Endothelial cell of umbilical vein (primary cell): Measurements from ENCODE around the gene UCP3. TPM values are rescaled to one million over a fixed set of nuclear protein-coding genes. Genes with fewer than 3 reads are reported as not detected.

ENCODE experiments used
- BruUV-seq: library from RNA; stranded (reverse); fragments of 400-500 nt; replicated peaks from 2 replicates; lab custom pipeline; 2021; lab: Mats Ljungman, UMichigan
- CTCF ChIA-PET: fragments of 300-600, 350-600 bp; sonication (Branson Sonifier 250); formaldehyde crosslinking; loops from one replicate; lab custom pipeline; 2021; ENCODE audit warnings: antibody characterized with exemption, inconsistent platforms; lab: Charles Lee
- POLR2A ChIA-PET: fragments of 300-600, 350-600 bp; sonication (Branson Sonifier 250); formaldehyde crosslinking; loops from one replicate; lab custom pipeline; 2021; ENCODE audit warnings: antibody characterized with exemption, inconsistent platforms; lab: Charles Lee
- DNase-seq: peaks from one replicate; pipeline ENCODE4 v3.0.0-alpha.2; 2011; ENCODE audit warnings: low read depth, low spot score
- FAIRE-seq: peaks from 2 replicates; lab custom pipeline; 2011; peaks lifted over from hg19 to GRCh38; lab: Jason Lieb, UNC
- H2AFZ ChIP-seq: 2 replicates; pipeline ENCODE4 v1.6.0; 2012; ENCODE audit warnings: low read depth, low read length, control low read depth, inconsistent platforms
- H3K27ac ChIP-seq: 2 replicates; pipeline ENCODE4 v1.5.1; 2011; ENCODE audit warnings: low read depth, mild to moderate bottlenecking, control low read depth, low read length, moderate library complexity; ENCODE audit not compliant: insufficient read depth
- H3K27me3 ChIP-seq, 2 experiments: 2 replicates each; pipeline versions ENCODE4 v1.6.0 to v1.6.1; 2011; ENCODE audit warnings: low read length in 2 of 2, mixed read lengths in 1 of 2; ENCODE audit not compliant: control insufficient read depth in 2 of 2, insufficient read depth in 2 of 2
- H3K36me3 ChIP-seq, 2 experiments: 2 replicates in 1 of 2; 3 replicates in 1 of 2; pipeline ENCODE4 v1.5.1; 2011; ENCODE audit warnings: low read length in 2 of 2, mild to moderate bottlenecking in 1 of 2, moderate library complexity in 1 of 2; ENCODE audit not compliant: control insufficient read depth in 2 of 2, insufficient read depth in 2 of 2; ENCODE audit errors: extremely low read depth in 1 of 2
- H3K4me1 ChIP-seq: 3 replicates; pipeline ENCODE4 v1.5.1; 2011; ENCODE audit warnings: mild to moderate bottlenecking, low read length; ENCODE audit not compliant: control insufficient read depth, insufficient read depth; ENCODE audit errors: extremely low read depth
- H3K4me2 ChIP-seq: 2 replicates; pipeline ENCODE4 v1.6.1; 2011; ENCODE audit warnings: low read length, control low read depth, mixed read lengths; ENCODE audit not compliant: insufficient read depth
- H3K4me3 ChIP-seq, 3 experiments: fragments of 200-600 bp in 1 of 3; sonication (generic), shearing (Covaris generic) in 1 of 3; replicated peaks in 1 of 3; 2 replicates each; pipeline ENCODE4 v1.5.1; 2011 to 2016; ENCODE audit warnings: control low read depth in 3 of 3, low read length in 3 of 3, mild to moderate bottlenecking in 2 of 3, inconsistent platforms in 1 of 3, low read depth in 1 of 3, moderate library complexity in 1 of 3; ENCODE audit not compliant: insufficient read depth in 1 of 3
- H3K79me2 ChIP-seq: 2 replicates; pipeline ENCODE4 v1.6.0; 2012; ENCODE audit warnings: low read length, inconsistent platforms; ENCODE audit not compliant: control insufficient read depth, insufficient read depth
- H3K9ac ChIP-seq: replicated peaks from 2 replicates; pipeline ENCODE3; 2011; ENCODE audit warnings: low read length, control low read depth; ENCODE audit not compliant: insufficient read depth; ENCODE audit errors: extremely low read depth
- H3K9me1 ChIP-seq: replicated peaks from 3 replicates; pipeline ENCODE4 v1.6.0; 2011; ENCODE audit warnings: mild to moderate bottlenecking, low read length; ENCODE audit not compliant: control insufficient read depth, insufficient read depth; ENCODE audit errors: extremely low read depth
- H3K9me3 ChIP-seq: replicated peaks from 2 replicates; pipeline ENCODE4 v1.5.1; 2012; ENCODE audit warnings: low read length, inconsistent platforms; ENCODE audit not compliant: control insufficient read depth, insufficient read depth
- H4K20me1 ChIP-seq: replicated peaks from 2 replicates; pipeline ENCODE3; 2011; ENCODE audit warnings: mild to moderate bottlenecking, low read length; ENCODE audit not compliant: control insufficient read depth, insufficient read depth; ENCODE audit errors: extremely low read depth
- EZH2 ChIP-seq: IDR thresholded peaks from 2 replicates; pipeline ENCODE4 v1.6.1; 2012; ENCODE audit warnings: borderline replicate concordance, low read depth, mild to moderate bottlenecking, moderate library complexity, low read length, inconsistent platforms; ENCODE audit not compliant: severe bottlenecking
- FOS ChIP-seq: IDR thresholded peaks from 2 replicates; pipeline ENCODE4 v1.6.1; 2011; ENCODE audit warnings: mild to moderate bottlenecking, low read length, moderate library complexity, borderline replicate concordance; ENCODE audit not compliant: insufficient read depth
- GATA2 ChIP-seq: IDR thresholded peaks from 2 replicates; pipeline ENCODE4 v1.7.0; 2011; ENCODE audit warnings: low read depth, mild to moderate bottlenecking, moderate library complexity, mixed read lengths, low read length; ENCODE audit not compliant: insufficient read length, insufficient read depth
- JUN ChIP-seq: IDR thresholded peaks from 2 replicates; pipeline ENCODE4 v1.6.1; 2011; ENCODE audit warnings: borderline replicate concordance, low read depth; ENCODE audit not compliant: insufficient read length, insufficient read depth
- MYC ChIP-seq: IDR thresholded peaks from one replicate; pipeline ENCODE4 v1.6.1; 2011; ENCODE audit warnings: mild to moderate bottlenecking, low read depth, low read length
- POLR2A ChIP-seq: IDR thresholded peaks from 2 replicates; pipeline ENCODE4 v1.6.1; 2012; ENCODE audit warnings: low read depth, mild to moderate bottlenecking, control low read depth, low read length
- POLR2AphosphoS5 ChIP-seq: IDR thresholded peaks from 2 replicates; pipeline ENCODE4 v1.6.1; 2012; ENCODE audit warnings: low read depth, mild to moderate bottlenecking, control low read depth, low read length, moderate library complexity; ENCODE audit not compliant: insufficient read depth
- dilution Hi-C: fragments of 300-500 bp; cut with MboI; formaldehyde crosslinking; loops from one replicate; pipeline ENCODE4 v1.15.0; 2019; ENCODE audit warnings: low sequenced_read_pairs; ENCODE audit not compliant: extremely low pct_ligation_motif_present
- intact Hi-C: fragments of 100-400 bp; cut with micrococcal nuclease; formaldehyde crosslinking; loops from one replicate; pipeline ENCODE4 v1.10.0; 2022
- polyA plus RNA-seq, 4 experiments: library from polyadenylated mRNA; depleted of rRNA in 3 of 4; stranded (reverse) in 3 of 4; unstranded in 1 of 4; fragments of >200 nt; gene quantifications; 2 replicates each; pipeline versions ENCODE4 v1.2.1 to v1.2.3, GENCODE V29; 2011 to 2012; ENCODE audit warnings: missing spikeins in 1 of 4
- total RNA-seq: library from RNA; stranded (reverse); gene quantifications from 2 replicates; pipeline ENCODE4 v1.2.3, GENCODE V29; 2021
- TF ChIP-seq, protein P1 (sequence below): IDR thresholded peaks from 2 replicates; pipeline ENCODE4 v1.6.1; 2011; ENCODE audit not compliant: insufficient read depth, insufficient read length
- TF ChIP-seq, protein P2 (sequence below), 2 donors: IDR thresholded peaks; 1 replicate in 1 of 2; 2 replicates in 1 of 2; pipeline ENCODE4 v1.5.1; 2011; ENCODE audit warnings: low read length in 2 of 2, mild to moderate bottlenecking in 2 of 2, moderate library complexity in 2 of 2, control low read depth in 1 of 2, inconsistent platforms in 1 of 2, low read depth in 1 of 2; ENCODE audit not compliant: insufficient read depth in 1 of 2; ENCODE audit errors: extremely low read depth in 1 of 2

The UCP3 gene
- total and polyA plus RNA-seq, 2 donors (not counting 3 experiments of a cell fraction or from before 2014, with no cell fraction given), result 1.1 to 1.4 TPM

DNA sequence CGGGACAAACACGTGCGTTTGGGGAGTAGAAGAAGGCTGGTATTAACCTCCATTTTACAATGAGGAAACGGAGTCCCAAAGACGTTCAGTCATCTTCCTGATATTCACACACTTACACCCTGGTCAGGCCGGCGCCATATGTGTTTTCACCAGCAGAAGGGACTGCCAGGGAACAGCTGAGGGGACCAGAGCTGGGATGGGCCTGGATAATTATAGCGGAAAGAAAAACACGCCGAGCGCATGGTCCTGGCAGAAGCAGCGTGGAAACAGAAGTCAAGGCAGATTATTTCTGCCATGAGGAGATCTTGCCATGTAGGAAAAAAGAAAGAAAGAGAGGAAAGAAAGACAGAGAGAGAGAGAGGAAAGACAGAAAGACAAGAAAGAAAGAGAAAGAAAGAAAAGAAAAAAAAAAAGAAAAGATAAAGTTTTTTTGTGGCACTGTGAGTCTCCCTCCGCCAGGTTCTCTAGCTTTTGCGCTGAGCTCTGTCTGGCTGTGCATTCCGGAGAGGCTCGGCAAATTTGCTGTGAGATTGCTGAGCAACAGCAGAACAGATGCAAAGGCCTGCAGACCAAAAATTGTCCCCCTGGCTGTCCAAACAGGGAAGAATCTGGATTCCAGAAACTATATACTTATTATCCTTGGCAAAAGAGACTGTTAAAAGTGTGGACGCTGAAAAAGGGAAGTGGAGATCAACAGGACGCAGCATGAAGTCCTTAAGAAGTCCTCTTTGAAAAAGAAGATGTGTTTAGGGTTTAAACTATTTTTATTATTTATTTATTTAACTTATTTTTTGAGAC lies 24.9 kb downstream of the UCP3 start:
- intact Hi-C loops, result loop anchor here (2.0 to 5.0 kb wide), 3 partner anchors 19 to 338 kb away; partner anchors contain the start of genes C2CD3 and PPME1
- dilution Hi-C loops, result no loop called here
- no peaks in the 10 kb centered on the region for H3K27me3 ChIP-seq
- no peak for DNase-seq
- peak overlapping the region; percentile 71 for H3K27ac ChIP-seq
- H4K20me1 ChIP-seq, result no peaks in the 10 kb centered on the region
- H3K9me3 ChIP-seq, result no peaks in the 10 kb centered on the region
- CTCF ChIA-PET, result no interaction called here
- peaks cover 11% of the 10 kb centered on the region for H3K4me1 ChIP-seq
- no peak for FAIRE-seq
- H3K9ac ChIP-seq, result peak overlapping the region; percentile 59
- POLR2A ChIA-PET, result no interaction called here
- peak overlapping the region in 2 of 3 experiments; percentile 56 to 73 for H3K4me3 ChIP-seq
- H3K4me2 ChIP-seq, result peak overlapping the region; percentile 65
- H2AFZ ChIP-seq, result peak overlapping the region; percentile 86
- H3K79me2 ChIP-seq, result no peaks in the 10 kb centered on the region
- TSS peak; percentile 75 for BruUV-seq
- TF ChIP-seq FOS (no peak), POLR2A (no peak), MYC (no peak), POLR2AphosphoS5 (no peak), EZH2 (no peak), GATA2 (no peak), JUN (no peak)
- TF ChIP-seq, protein P1, sequence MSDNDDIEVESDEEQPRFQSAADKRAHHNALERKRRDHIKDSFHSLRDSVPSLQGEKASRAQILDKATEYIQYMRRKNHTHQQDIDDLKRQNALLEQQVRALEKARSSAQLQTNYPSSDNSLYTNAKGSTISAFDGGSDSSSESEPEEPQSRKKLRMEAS, result no peak
- TF ChIP-seq, protein P2, sequence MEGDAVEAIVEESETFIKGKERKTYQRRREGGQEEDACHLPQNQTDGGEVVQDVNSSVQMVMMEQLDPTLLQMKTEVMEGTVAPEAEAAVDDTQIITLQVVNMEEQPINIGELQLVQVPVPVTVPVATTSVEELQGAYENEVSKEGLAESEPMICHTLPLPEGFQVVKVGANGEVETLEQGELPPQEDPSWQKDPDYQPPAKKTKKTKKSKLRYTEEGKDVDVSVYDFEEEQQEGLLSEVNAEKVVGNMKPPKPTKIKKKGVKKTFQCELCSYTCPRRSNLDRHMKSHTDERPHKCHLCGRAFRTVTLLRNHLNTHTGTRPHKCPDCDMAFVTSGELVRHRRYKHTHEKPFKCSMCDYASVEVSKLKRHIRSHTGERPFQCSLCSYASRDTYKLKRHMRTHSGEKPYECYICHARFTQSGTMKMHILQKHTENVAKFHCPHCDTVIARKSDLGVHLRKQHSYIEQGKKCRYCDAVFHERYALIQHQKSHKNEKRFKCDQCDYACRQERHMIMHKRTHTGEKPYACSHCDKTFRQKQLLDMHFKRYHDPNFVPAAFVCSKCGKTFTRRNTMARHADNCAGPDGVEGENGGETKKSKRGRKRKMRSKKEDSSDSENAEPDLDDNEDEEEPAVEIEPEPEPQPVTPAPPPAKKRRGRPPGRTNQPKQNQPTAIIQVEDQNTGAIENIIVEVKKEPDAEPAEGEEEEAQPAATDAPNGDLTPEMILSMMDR (IDR thresholded peaks at IDR 0.05; ENCODE audit: extremely low read depth in 1 of 2, insufficient read depth in 1 of 2, low read depth in 1 of 2, low read length in 2 of 2), result no peak
- H3K36me3 ChIP-seq, result no peaks in the 10 kb centered on the region
- H3K9me1 ChIP-seq, result no peaks in the 10 kb centered on the region
